Measurements from ENCODE around the gene CRYL1. TPM values are rescaled to one million over a fixed set of nuclear protein-coding genes. Genes with fewer than 3 reads are reported as not detected.

CRYL1 gene
- total and polyA plus RNA-seq, 2 experiments from 2014 or later = 65.5 to 66.2 TPM

GRCh38 chr13:20426766-20427448, 98.8 kb downstream of the CRYL1 start:
- Histone ChIP-seq H3K9me3 (ENCODE audit: low read depth) (no peaks in the 10 kb centered on the region), H3K36me3 (replicated peaks; ENCODE audit: insufficient read depth, low read depth) (no peaks in the 10 kb centered on the region), H3K27me3 (no peaks in the 10 kb centered on the region), H2AFZ (no peak overlapping the region), H3K4me2 (no peak overlapping the region), H3K79me2 (no peaks in the 10 kb centered on the region), H3K4me1 (ENCODE audit: insufficient read depth) (peaks cover 11% of the 10 kb centered on the region), H3K4me3 (no peak overlapping the region), H3K9me2 (replicated peaks; ENCODE audit: insufficient read depth) (no peaks in the 10 kb centered on the region), H3K27ac (no peak overlapping the region), H4K20me1 (ENCODE audit: insufficient read depth, poor library complexity, severe bottlenecking) (no peaks in the 10 kb centered on the region)
- no peak for DNase-seq (ENCODE audit: low spot score)
- TF ChIP-seq EZH2 (IDR thresholded peaks at IDR 0.05; ENCODE audit: borderline replicate concordance) (no peak), EZH2phosphoT487 (IDR thresholded peaks at IDR 0.05; ENCODE audit: low read depth, severe bottlenecking, unreplicated experiment) (no peak)
- WGBS (ENCODE audit: low lambda C conversion rate, missing lambda C conversion rate) = 82% methylated on average over 11 of the region's 11 CpGs

- 65% methylated on average over 7 of the region's 7 CpGs for WGBS (ENCODE audit: low lambda C conversion rate, missing lambda C conversion rate)
- no peaks in the 10 kb centered on the region for H3K79me2 ChIP-seq
- no peaks in the 10 kb centered on the region for H3K9me2 ChIP-seq (replicated peaks; ENCODE audit: insufficient read depth)
- no peak overlapping the region for H3K27ac ChIP-seq
- H3K4me3 ChIP-seq = no peak overlapping the region
- DNase-seq (ENCODE audit: low spot score) = no peak
- H3K9me3 ChIP-seq (ENCODE audit: low read depth) = no peaks in the 10 kb centered on the region
- no peaks in the 10 kb centered on the region for H4K20me1 ChIP-seq (ENCODE audit: insufficient read depth, poor library complexity, severe bottlenecking)
- TF ChIP-seq CTCF (IDR thresholded peaks at IDR 0.05; ENCODE audit: poor library complexity) = no peak
- no peak for TF ChIP-seq EZH2phosphoT487 (IDR thresholded peaks at IDR 0.05; ENCODE audit: low read depth, severe bottlenecking, unreplicated experiment)
- no peak for TF ChIP-seq EZH2 (IDR thresholded peaks at IDR 0.05; ENCODE audit: borderline replicate concordance)
- peaks cover 11% of the 10 kb centered on the region for H3K4me1 ChIP-seq (ENCODE audit: insufficient read depth)
- H2AFZ ChIP-seq = no peak overlapping the region
- no peak overlapping the region for H3K4me2 ChIP-seq
- H3K36me3 ChIP-seq (replicated peaks; ENCODE audit: insufficient read depth, low read depth) = no peaks in the 10 kb centered on the region
- H3K27me3 ChIP-seq = no peaks in the 10 kb centered on the region
These were observed 99.8 kb downstream of the CRYL1 start for GRCh38 chr13:20425819-20426219.

- WGBS (ENCODE audit: low lambda C conversion rate, missing lambda C conversion rate) = 79% methylated on average over 12 of the region's 12 CpGs
These were observed 100.7 kb downstream of the CRYL1 start for GRCh38 chr13:20424949-20425348.

More at GRCh38 chr13:20424949-20425348, 100.7 kb downstream of the CRYL1 start:
- no peaks in the 10 kb centered on the region for H3K79me2 ChIP-seq
- H3K9me3 ChIP-seq (ENCODE audit: low read depth) = no peaks in the 10 kb centered on the region
- TF ChIP-seq EZH2phosphoT487 (IDR thresholded peaks at IDR 0.05; ENCODE audit: low read depth, severe bottlenecking, unreplicated experiment) (no peak), EZH2 (IDR thresholded peaks at IDR 0.05; ENCODE audit: borderline replicate concordance) (no peak), CTCF (IDR thresholded peaks at IDR 0.05; ENCODE audit: poor library complexity) (no peak)
- H3K27me3 ChIP-seq = no peaks in the 10 kb centered on the region
- peaks cover 11% of the 10 kb centered on the region for H3K4me1 ChIP-seq (ENCODE audit: insufficient read depth)
- no peak overlapping the region for H2AFZ ChIP-seq
- no peaks in the 10 kb centered on the region for H4K20me1 ChIP-seq (ENCODE audit: insufficient read depth, poor library complexity, severe bottlenecking)
- no peaks in the 10 kb centered on the region for H3K9me2 ChIP-seq (replicated peaks; ENCODE audit: insufficient read depth)
- no peak overlapping the region for H3K27ac ChIP-seq
- H3K4me3 ChIP-seq = no peak overlapping the region
- no peak for DNase-seq (ENCODE audit: low spot score)
- H3K36me3 ChIP-seq (replicated peaks; ENCODE audit: insufficient read depth, low read depth) = no peaks in the 10 kb centered on the region
- no peak overlapping the region for H3K4me2 ChIP-seq
